Colonic mucosa (tissue), 4 donors: ENCODE results near the gene RGPD5. TPM values are rescaled to one million over a fixed set of nuclear protein-coding genes. Genes with fewer than 3 reads are reported as not detected.
"Not testable (repeated sequence)": the region's sequence is repeated elsewhere in the genome, so short reads cannot be mapped to it uniquely, and the experiment has no call there.

Source experiments
- DNase-seq: peaks from one replicate; pipeline ENCODE4 v3.0.0-alpha.2; 2020
- H3K27ac ChIP-seq: fragments of 200-600 bp; one replicate; pipeline ENCODE4 v1.8.0; 2021
- H3K27me3 ChIP-seq: fragments of 200-600 bp; one replicate; pipeline ENCODE4 v1.8.0; 2021
- H3K36me3 ChIP-seq: fragments of 200-600 bp; one replicate; pipeline ENCODE4 v1.8.0; 2021
- H3K4me1 ChIP-seq: fragments of 200-600 bp; one replicate; pipeline ENCODE4 v1.8.0; 2021; ENCODE audit warnings: mild to moderate bottlenecking
- H3K4me3 ChIP-seq: fragments of 200-600 bp; one replicate; pipeline ENCODE4 v1.8.0; 2021
- H3K9ac ChIP-seq, 2 donors: one replicate each; pipeline ENCODE4 v1.7.0; 2013; ENCODE audit warnings: control low read depth in 2 of 2, low read depth in 2 of 2, low read length in 2 of 2
- H3K9me3 ChIP-seq: fragments of 200-600 bp; one replicate; pipeline ENCODE4 v1.8.0; 2021
- intact Hi-C: fragments of 100-400 bp; cut with DNase I; formaldehyde crosslinking; loops from one replicate; pipeline ENCODE4 v1.14.1; 2022
- total RNA-seq, 2 donors: library from RNA; stranded (reverse); fragmentation: NEBNext Ultra II Directional in 1 of 2; extraction: Animal tissue kit (Norgen Biotek cat#: 25700) in 1 of 2; gene quantifications; one replicate each; pipeline ENCODE4 v1.2.1, GENCODE V29; 2021
- donor health status: healthy.
- donor health status: DM: no; HTN: no; CAD: no.
- donor health status: DM: no; HTN: no; CAD: no.

RGPD5 gene
- total RNA-seq, 2 donors from 2014 or later, result 33.2 to 44.4 TPM

GRCh38 chr2:109898462-109899336 lies 104.6 kb downstream of the RGPD5 start, which contains the start of gene LIMS3:
Gene LIMS3, plus strand, starts transcription at chr2:109898688. Its CDS starts 41 bp downstream, at chr2:109898729.
- not testable (repeated sequence) for H3K4me1 ChIP-seq

GRCh38 chr2:109905796-109906195 lies 111.7 kb downstream of the RGPD5 start:
- H3K9ac ChIP-seq, H3K36me3 ChIP-seq, DNase-seq, H3K27me3 ChIP-seq, H3K4me3 ChIP-seq, H3K27ac ChIP-seq, H3K4me1 ChIP-seq, intact Hi-C loops, H3K9me3 ChIP-seq: not testable (repeated sequence)

More at GRCh38 chr2:109898462-109899336, 104.6 kb downstream of the RGPD5 start, which contains the start of gene LIMS3:
- DNase-seq, H3K36me3 ChIP-seq, H3K4me3 ChIP-seq, H3K27ac ChIP-seq, H3K9me3 ChIP-seq, intact Hi-C loops, H3K27me3 ChIP-seq, H3K9ac ChIP-seq: not testable (repeated sequence)

Other genes starting within 250 kb of the RGPD5 start
- gene SEPTIN10, start 180.3 kb upstream of the RGPD5 start, total RNA-seq, result 10 to 100 TPM; 41.5 to 69.8 TPM
- 10 to 100 TPM; 22.1 to 35.7 TPM for gene SOWAHC, start 179.9 kb upstream of the RGPD5 start, total RNA-seq
- 1 to 10 TPM in 1 of 2 donors, under 1 TPM in 1; 0.90 to 1.4 TPM for gene LIMS3, start 104.4 kb downstream of the RGPD5 start, total RNA-seq